ENCODE measurements around the gene SPO11.
A peak's percentile ranks its signal among the peaks of the same experiment; 100 is the strongest.
"Not testable (repeated sequence)": the region's sequence is repeated elsewhere in the genome, so short reads cannot be mapped to it uniquely, and the experiment has no call there.

Gene SPO11

DNA sequence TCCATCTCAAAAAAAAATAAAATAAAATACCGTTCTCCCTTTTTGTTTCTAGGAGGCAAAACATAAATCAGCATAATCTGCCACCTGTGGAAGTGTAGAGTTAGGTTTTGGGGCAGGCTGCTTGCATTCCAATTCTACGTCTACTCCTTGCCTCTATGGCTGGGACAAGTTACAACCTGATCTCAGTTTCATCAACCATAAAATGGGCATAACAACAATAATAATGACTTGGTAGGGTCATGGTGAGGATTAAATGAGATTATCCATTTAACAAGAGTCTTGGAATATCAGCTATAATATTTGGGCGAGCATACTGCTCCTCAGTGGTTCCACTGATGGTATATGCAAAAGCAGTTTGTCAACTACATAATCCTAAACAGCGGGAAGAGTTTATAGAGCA lies 17.8 kb downstream of the SPO11 start:
- DNase-seq, result no peak

DNA sequence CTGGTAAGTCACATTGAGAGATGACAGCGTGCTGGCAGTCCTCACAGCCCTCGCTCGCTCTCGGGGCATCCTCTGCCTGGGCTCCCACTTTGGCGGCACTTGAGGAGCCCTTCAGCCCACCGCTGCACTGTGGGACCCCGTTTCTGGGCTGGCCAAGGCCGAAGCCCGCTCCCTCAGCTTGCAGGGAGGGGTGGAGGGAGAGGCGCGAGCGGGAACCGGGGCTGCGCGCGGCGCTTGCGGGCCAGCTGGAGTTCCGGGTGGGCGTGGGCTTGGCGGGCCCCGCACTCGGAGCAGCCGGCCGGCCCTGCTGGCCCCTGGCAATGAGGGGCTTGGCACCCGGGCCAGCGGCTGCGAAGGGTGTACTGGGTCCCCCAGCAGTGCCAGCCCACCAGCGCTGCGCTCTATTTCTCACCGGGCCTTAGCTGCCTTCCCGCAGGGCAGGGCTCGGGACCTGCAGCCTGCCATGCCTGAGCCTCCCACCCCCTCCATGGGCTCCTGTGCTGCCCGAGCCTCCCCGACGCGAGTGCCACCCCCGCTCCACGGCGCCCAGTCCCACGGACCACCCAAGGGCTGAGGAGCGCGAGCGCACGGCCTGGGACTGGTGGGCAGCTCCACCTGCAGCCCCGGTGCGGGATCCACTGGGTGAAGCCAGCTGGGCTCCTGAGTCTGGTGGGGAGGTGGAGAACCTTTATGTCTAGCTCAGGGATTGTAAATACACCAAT lies 18.8 kb downstream of the SPO11 start:
- not testable (repeated sequence) for DNase-seq

DNA sequence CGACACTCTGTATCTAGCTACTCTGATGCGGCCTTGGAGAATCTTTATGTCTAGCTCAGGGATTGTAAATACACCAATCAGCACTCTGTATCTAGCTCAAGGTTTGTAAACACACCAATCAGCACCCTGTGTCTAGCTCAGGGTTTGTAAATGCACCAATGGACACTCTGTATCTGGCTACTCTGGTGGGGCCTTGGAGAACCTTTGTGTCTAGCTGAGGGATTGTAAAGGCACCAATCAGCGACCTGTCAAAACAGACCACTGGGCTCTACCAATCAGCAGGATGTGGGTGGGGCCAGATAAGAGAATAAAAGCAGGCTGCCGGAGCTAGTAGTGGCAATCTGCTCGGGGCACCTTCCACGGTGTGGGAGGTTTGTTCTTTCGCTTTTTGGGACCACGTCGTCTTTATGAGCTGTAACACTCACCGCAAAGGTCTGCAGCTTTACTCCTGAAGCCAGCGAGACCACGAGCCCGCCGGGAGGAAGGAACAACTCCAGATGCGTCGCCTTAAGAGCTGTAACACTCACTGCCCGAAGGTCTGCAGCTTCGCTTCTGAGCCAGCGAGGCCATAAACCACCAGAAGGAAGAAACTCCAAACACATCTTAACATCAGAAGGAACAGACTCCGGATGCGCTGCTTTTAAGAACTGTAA lies 19.4 kb downstream of the SPO11 start:
- DNase-seq, result not testable (repeated sequence)

DNA sequence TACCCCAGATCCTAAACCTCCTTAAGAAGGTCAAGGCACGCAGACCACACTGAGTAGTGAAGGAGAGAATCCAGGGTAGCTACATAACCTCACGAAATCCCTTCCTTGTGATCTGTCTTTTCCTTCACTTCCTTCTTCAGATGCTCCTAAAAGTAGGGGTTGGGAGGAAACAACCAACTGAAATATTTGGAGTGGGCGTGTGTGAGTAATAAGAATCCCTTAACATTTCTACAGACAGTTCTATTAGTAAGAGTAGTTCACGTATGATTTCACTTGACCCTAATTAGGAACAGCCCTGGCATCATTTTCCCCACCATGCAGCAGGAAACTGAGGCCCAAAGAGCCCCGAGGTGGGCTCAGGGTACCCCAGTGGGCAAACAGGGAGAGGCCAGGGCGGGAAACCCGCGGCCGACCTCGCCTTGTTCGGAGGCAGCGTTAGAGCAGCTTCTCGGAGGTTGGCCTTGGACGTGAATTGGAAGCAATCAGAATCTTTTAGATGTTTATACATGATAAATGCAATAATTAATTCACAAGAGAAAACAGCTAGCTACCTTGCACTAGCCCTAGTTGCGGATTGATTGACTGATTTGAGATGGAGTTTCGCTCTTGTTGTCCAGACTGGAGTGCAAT lies 20.6 kb downstream of the SPO11 start:
- no peak for DNase-seq

DNA sequence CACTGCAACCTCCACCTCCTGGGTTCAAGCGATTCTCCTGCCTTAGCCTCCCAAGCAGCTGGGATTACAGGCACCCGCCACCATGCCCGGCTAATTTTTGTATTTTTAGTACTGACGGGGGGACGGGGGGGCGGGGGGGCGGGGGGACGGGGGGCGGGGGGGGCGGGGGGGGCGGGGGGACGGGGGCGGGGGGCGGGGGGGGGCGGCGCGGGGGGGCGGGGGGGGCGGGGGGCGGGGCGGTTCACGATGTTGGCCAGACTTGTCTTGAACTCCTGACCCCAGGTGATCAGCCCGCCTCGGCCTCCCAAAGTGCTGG lies 21.1 kb downstream of the SPO11 start:
- not testable (repeated sequence) for DNase-seq

DNA sequence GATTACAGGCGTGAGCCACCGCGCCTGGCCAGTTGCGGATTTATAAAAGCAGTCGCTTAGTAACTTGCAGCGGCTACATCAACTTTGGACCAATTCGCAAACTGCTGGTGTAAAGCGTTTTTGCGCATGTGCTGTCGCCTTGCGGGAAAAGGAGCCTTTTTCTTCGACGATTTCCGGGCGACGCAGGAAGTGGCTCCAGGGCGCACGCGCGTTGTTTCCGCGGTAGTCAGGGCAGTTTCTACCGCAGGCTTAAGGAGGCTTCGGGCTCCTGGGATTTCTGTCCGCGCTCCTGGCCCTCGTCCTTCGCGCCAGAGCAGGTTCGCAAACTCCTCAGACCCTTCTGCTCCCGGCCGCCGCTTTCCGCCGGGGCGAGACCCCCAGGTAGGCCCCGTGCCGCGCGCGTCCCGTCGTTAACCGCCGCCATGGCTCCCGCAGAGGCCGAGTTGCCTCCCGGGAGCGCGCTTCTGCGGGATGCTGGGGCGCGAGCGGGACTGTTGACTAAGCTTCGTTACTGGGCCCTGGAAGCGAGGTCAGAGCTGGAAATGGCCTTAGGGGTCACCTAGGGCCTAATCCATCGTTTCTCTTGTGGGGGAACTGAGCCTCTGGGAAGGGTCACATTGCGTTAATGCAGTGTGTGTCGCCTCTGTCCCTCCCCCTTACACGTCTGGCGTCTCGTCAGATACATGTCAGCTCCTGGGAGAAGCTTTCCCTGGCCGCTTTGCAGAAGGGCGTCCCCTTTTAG lies 21.6 kb downstream of the SPO11 start, which contains the start of gene RAE1:
RAE1 (plus strand) TSS at position 214 of the 742 bp plus-strand sequence. CDS start 2,784 bp downstream, outside the sequence.
- peak; percentile 85 for DNase-seq

DNA sequence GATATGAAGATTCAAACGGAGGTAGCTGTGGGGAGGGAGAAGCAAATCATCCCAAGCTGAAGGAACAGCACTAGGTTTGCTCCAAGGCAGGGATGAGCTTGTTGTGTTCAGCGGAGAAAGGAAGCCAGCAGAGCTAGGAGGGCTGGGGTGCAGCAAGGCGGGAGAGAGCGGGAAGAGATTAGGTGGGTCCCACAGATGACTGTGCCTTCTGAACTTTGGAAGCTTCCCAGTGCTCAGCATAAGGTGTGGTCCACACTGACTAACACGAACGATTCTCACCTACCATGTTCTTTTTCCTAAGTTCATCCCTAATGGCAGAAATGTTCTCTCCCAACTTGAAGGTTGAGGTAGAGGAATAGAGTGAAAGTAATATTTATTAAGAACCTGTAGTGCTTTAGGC lies 22.7 kb downstream of the SPO11 start:
- DNase-seq, result no peak

DNA sequence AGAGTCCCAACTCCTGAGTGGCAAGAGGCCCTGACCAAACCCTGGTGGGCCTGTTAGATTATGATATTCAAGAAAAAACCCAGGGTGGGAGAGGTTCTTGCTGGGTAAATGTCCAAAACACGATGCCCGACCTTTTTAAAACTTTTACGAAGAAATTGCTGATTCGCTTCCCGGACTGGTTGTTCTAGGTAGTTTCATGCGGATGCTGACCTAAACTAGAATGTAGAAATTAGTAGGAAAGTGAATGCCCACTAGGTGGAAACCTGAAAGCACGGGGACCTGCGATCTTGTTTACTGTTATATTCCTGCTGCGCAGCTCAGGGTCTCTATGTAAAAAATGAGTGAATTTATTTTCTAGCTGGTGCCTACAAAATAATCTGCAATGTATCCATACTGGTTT lies 23.7 kb downstream of the SPO11 start:
- DNase-seq, result no peak

DNA sequence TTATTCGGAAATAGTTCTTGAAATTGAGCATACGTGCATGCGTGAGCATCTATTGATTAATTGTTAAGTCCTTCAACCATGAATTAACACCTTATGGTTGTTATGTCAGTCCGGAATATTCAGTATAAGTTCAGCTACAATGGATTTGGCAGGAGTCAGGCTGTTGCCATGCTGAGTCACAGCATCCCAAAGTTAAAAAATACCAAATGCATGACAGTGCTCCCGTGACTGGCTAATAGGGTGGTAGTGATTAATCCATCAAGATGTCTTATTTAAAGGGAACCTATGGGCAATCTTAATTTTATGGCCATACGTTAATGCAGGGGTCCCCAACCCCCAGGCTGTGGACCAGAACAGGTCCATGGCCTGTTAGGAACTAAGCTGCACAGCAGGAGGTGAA lies 31.9 kb downstream of the SPO11 start:
- DNase-seq, result no peak

DNA sequence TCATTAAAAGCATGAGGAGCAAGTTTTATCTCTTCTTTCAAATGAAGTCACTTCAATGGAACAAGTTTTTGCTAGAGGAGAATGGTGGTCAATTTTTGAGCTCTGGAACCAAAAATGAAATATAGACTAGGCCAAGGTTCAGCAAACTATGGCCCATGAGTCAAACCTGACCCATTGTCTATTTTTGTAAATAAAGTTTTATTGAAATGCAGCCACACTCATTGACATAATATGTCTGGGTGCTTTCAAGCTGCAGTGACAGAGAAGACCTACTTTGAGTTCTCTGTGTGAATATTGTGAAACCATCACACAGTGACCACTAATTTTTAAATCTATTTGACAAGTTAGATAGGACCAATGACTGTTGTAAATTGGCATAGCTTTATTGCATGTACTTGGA lies 34.8 kb downstream of the SPO11 start:
- no peak for DNase-seq

DNA sequence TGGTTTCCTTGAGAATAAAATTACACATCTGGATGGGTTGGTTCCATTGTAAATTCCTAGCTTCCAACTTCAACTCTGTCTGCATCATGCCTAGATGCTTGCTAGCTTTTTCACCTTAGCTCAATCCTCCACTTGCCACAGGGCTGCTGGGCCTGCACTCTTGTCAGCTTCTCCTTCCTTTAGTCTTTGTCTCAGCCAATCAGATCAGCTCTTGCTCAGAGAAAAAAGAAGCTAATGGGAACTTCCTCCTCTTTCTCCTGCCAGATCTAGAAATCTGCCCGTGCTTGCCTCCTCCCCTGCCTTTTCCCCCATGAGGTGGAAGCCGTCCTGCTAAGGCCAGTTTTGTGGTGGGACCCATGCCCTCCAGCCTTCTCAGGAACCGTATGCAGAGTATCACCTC lies 40.0 kb downstream of the SPO11 start:
- DNase-seq, result no peak

DNA sequence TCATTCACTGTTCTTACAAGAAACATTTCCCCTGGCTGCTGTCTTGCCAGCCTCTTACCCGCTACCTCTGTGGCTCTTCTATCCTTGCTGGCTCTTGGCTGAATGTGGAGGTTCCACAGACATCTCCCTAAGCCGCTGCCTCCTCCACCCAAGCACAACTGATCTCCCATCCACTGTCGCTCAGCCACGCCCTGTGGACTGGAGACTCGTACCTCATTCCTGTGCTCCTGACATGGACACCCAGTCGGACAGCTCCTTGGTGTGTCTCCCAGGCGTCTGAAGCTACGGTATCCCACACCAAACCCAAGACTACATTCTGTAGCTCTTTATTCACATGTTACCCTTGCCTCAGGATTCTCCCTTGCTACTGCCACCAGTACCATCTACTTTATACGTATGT lies 40.7 kb downstream of the SPO11 start:
- DNase-seq, result no peak

DNA sequence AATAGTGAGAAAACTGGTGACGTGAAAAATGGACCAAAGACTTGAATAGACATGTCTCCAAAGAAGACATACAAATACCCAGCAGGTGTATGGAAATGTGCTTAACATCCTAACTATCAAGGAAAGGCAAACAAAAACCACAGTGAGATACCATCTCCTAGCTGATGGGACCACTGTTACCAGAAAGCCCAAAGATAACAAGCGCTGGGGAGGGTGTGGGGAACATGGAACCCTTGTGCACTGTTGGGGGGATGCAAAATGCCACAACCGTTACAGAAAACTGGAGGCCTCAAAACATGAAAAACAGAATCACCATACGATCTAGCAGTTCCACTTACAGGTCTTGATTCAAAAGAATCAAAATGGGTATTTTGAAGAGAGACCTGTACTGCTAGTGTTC lies 41.8 kb downstream of the SPO11 start:
- no peak for DNase-seq

DNA sequence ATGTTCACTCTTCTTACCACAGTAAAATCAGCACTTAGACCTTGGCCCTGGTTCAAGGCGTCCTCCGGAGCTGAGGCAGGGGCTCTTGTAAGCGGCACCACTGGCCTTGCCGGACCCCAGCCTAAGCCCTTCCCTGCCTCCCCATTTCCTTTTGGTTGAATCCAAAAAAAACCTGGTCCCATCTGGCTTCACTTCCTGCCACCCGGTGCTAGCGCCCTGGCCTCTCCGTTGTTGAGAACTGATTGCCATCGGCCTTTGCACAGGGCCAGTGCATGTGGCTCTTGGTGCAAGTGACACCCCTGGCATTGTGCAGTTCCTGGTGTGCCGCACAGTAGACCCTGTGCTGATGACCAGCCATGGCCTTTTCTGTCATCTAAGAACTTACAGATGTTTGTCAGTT lies 42.6 kb downstream of the SPO11 start:
- no peak for DNase-seq

DNA sequence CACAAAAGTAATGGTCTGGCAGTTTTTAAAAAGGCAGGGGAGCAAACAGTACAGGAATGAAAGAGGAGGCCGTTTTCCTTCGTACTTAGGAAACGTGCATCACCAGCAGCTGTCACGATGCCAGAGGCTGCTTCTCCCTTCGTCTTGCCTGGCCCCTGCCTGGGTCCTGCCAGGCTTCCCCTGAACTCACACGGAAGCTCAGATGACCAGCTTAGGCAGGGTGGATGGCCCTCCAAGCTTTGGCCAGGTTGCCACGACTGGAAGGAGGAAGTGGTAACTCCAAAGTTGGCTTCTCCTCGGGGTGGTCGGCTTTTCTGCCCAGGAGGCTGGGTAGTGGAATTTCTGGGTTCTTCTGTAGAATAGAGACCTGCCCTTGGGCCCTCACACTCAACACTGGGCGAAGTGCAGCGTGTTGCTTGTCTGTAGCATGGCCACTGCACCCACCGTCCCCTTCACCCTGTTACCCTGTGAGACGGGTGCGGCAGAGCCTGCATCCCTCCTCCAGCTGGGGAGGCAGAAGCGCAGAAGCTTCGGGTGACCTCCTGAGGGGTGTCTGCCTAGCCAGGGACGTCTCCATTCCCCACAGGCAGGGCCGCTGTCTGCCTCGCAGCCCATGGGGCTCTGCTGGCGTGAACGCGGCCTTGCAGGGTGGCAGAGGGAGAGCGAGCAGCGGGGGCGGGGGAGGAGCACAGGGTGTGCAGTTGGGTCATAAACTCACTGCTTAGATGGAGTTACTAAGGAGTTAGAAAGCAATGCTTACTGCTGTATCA lies 43.2 kb downstream of the SPO11 start:
- no peak for DNase-seq

DNA sequence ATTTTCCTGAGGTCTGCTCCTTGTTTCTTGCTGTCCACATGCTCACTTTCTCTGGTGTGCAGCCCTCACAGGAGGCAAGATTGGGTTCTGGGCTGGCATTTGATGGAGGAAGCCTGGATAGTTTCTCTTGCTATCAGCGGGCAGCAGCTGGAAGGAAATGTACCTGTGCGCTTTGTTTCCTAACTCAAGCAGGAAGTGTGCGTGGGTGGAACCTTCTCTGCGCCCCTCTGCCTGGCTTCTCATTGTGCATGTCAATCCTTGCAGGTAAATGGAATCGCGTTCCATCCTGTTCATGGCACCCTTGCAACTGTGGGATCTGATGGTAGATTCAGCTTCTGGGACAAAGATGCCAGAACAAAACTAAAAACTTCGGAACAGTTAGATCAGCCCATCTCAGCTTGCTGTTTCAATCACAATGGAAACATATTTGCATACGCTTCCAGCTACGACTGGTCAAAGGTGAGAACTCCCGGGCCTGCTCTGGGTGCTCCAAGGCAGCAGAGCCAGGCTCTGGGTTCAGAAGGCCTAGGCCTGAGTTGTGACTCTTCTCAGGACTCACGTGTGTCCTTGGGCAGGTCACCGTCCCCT lies 44.8 kb downstream of the SPO11 start:
- no peak for DNase-seq

DNA sequence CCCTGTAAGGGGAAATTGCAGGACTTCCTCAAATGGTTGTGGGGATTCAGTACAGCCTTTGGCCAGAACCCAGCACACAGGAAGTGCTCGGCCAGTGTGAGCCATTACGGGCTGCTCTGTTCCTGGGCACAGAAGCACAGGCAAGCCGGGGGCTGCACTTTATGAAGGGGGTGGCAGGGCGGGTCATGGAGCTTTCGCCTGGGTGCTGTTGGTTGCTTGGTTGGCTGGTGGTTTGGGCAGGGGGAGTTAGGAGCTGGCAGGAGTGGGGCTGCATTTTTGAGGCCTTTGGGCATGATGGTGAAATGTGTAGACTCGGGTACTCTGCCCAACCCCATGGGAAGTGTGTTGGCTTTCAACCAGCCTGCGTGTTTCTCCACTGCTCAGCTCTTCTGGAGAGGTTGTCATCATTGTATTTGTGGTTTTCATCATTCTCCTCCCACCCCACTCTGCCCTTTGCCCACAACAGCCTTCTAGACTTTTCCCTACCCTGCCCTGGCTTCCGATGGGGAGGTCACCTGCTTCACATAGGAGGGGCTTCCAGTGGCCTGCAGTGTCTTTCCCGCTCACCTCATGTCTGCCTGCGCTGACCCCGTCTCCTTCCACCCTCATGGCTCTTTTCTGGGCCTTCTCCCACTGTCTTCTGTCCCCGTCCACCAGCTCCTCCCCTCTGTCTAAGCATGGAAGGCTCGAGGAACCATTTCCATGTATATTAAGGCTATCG lies 45.5 kb downstream of the SPO11 start:
- DNase-seq, result no peak

DNA sequence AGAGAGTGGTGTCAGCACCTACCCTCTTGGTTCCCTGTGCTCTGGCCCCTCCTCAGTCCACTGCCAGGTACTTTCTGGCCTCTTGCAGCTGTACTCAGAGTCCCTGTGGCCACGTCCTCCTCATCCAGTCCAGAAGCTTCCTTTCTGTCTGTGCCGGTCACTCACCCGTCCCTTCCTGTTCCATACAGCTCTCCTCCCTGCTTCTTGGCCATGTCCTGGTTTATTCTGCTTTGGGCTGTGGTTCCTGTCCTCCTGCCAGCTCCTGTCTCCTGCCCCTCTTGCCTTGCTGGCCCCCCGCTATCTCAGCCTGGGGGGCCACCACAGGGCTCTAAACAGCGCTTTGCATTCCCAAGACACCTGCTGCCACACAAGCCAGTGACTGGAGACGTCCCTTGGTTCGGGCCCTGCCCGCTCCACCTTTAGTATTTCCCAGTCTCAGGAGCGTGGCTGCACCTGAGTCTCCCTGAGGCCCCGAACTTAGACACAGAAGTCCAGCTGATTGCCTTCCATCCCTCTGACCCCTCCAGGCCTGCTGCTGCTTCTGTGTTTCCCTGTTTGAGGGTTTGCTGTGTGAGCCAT lies 46.1 kb downstream of the SPO11 start:
- no peak for DNase-seq

DNA sequence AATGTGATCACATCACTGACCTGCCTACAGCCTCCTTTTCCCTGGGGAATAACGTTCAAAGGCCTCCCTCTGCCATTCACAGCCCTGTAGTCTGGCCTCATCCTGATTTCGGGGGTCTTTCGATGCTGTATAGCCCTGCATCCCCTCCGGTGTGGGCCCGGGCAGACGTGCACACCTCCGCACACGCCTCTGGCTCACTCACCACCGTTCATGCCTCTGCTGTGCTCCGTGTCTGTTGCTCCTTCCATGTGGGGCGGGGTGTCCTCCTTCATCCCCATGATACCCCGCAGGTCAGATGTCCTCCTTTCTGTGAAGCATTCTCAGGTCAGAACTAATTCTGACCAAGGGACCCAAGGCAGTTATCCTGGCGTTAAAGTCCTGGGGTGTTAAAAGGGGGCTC lies 47.7 kb downstream of the SPO11 start:
- DNase-seq, result no peak

DNA sequence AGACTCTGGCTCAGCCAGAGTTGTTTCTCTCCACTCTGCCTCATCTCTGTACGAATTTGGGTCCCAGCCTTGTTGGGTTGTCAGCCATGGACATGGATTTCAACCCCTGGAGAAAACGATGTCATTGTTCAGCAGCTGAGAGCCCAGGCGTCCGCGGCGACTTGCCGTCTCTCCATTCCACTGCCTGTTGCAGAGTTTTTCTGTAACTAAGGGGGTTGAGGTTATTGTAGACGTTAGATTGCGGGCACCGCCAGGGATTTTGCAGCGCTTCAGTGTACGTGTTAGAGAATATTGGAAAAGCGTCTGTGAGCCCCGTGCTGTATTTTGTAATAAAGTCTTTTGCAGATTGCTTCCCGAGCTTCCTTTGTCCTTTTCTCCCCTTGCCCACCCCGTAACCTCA lies 48.5 kb downstream of the SPO11 start:
- DNase-seq, result no peak

DNA sequence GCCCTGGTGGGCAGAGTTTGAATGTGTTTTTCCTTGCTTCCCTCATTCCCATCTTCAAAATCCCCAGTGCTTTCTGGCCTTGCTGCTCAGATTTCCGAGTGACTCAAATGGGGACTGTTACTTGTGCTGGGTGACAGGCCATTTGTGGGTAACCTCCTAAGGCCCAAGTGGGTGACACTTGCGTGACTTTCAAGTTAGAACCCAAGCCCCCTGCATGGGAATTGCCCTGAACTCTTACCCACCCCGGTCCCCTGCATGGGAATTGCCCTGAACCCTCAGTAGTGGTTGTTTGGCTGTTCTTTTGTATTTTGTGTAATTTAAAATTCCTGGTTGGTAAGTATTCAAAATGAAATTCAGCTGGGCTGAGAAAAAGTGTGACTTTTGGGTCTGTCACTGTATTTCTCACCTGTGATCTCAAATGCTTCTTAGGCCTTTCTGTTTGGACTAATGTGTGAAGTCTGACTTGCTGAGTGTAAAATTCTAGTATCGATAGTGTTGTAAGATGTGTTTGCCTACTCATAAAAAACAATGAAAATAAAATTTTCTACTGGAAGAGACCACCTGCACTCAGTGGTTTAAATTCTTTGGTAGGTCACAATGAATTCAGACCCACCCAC lies 49.2 kb downstream of the SPO11 start:
- DNase-seq, result no peak

Measured in NCI-H1048 (cell line).